A549 (cell line): Measurements from ENCODE around the gene SERPINA3.

Source experiments
- CEBPB ChIP-seq, 2 experiments: fragments of >200 bp in 1 of 2; sonication (Bioruptor Twin) in 1 of 2; formaldehyde crosslinking in 1 of 2; IDR thresholded peaks; 2 replicates each; pipeline ENCODE4 v1.6.1; 2012 to 2016
- CHD2 ChIP-seq: fragments of 150-350 bp; IDR thresholded peaks from 2 replicates; pipeline ENCODE4 v1.6.1; 2014; ENCODE audit warnings: low read length; ENCODE audit not compliant: partially characterized antibody
- ESRRA ChIP-seq: fragments of 150-350 bp; IDR thresholded peaks from 2 replicates; pipeline ENCODE4 v1.6.1; 2014; ENCODE audit warnings: mild to moderate bottlenecking, low read length, borderline replicate concordance
- TF ChIP-seq, protein P1 (sequence below): fragments of >200 bp; sonication (Bioruptor Twin); formaldehyde crosslinking; IDR thresholded peaks from 3 replicates; pipeline ENCODE4 v1.5.1; 2016

DNA sequence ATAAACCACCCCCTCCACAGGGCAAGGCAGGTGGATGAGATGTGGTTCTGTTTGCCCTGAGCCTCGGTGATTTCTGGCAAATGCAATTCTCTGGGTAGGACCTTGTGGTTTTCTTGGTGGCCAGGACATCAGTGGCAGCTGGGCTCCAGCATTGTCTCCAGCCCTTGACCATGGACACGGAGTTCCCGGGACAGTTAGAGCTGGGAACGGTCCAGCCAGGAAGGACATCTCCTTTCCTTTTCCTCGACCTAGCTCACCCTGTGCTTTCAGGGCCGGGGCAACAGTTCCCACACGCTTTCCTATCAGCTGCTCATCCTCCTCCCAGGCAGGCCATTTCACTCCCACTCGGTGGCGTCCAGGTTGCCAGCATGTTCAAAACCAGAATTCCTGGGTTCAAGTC is 41.8 kb upstream of the SERPINA3 start:
- TF ChIP-seq, protein P1, sequence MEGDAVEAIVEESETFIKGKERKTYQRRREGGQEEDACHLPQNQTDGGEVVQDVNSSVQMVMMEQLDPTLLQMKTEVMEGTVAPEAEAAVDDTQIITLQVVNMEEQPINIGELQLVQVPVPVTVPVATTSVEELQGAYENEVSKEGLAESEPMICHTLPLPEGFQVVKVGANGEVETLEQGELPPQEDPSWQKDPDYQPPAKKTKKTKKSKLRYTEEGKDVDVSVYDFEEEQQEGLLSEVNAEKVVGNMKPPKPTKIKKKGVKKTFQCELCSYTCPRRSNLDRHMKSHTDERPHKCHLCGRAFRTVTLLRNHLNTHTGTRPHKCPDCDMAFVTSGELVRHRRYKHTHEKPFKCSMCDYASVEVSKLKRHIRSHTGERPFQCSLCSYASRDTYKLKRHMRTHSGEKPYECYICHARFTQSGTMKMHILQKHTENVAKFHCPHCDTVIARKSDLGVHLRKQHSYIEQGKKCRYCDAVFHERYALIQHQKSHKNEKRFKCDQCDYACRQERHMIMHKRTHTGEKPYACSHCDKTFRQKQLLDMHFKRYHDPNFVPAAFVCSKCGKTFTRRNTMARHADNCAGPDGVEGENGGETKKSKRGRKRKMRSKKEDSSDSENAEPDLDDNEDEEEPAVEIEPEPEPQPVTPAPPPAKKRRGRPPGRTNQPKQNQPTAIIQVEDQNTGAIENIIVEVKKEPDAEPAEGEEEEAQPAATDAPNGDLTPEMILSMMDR: no peak
- TF ChIP-seq ESRRA (no peak), CHD2 (no peak), CEBPB (IDR thresholded peaks at IDR 0.05) (no peak)
